HepG2 (cell line): ENCODE measurements around the gene HAUS2. TPM values are rescaled to one million over a fixed set of nuclear protein-coding genes. Genes with fewer than 3 reads are reported as not detected.
A peak's percentile ranks its signal among the peaks of the same experiment; 100 is the strongest.

ENCODE experiments used
- CENPX ChIP-seq: sonication (generic); formaldehyde crosslinking; IDR thresholded peaks from 2 replicates; pipeline ENCODE4 v1.9.0; 2021; ENCODE audit warnings: mild to moderate bottlenecking, missing genetic modification reagents, moderate library complexity
- DPF2 ChIP-seq: sonication (generic); formaldehyde crosslinking; IDR thresholded peaks from 2 replicates; pipeline ENCODE4 v1.4.0; 2020; ENCODE audit warnings: mild to moderate bottlenecking, low read depth, missing genetic modification reagents, borderline replicate concordance
- GZF1 ChIP-seq: sonication (generic); formaldehyde crosslinking; IDR thresholded peaks from 2 replicates; pipeline ENCODE4 v1.5.1; 2020; ENCODE audit warnings: mild to moderate bottlenecking, missing genetic modification reagents
- HDAC2 ChIP-seq: sonication (generic); formaldehyde crosslinking; IDR thresholded peaks from 2 replicates; pipeline ENCODE4 v1.4.0; 2020; ENCODE audit warnings: missing genetic modification reagents
- HMG20B ChIP-seq: conservative IDR thresholded peaks from 2 replicates; pipeline ENCODE4 v1.6.1; 2016; ENCODE audit warnings: missing genetic modification reagents, missing compliant biosample characterization
- MTF2 ChIP-seq: sonication (generic); formaldehyde crosslinking; IDR thresholded peaks from 2 replicates; pipeline ENCODE4 v1.5.0; 2020; ENCODE audit warnings: missing genetic modification reagents, borderline replicate concordance
- NCOA2 ChIP-seq: sonication (generic); formaldehyde crosslinking; IDR thresholded peaks from 2 replicates; pipeline ENCODE4 v1.8.0; 2022; ENCODE audit warnings: inconsistent platforms
- TCF12 ChIP-seq, 2 experiments: fragments of 450-650 bp in 1 of 2; sonication (generic) in 1 of 2; formaldehyde crosslinking in 1 of 2; IDR thresholded peaks; 2 replicates each; pipeline versions ENCODE4 v1.6.1 to v1.8.0; 2017 to 2022; ENCODE audit warnings: antibody characterized with exemption in 1 of 2, mild to moderate bottlenecking in 1 of 2, missing genetic modification reagents in 1 of 2, moderate library complexity in 1 of 2
- ZC3H4 ChIP-seq: sonication (generic); formaldehyde crosslinking; IDR thresholded peaks from 2 replicates; pipeline ENCODE4 v1.4.0; 2020; ENCODE audit warnings: missing genetic modification reagents, borderline replicate concordance
- ZFYVE20 ChIP-seq: sonication (generic); formaldehyde crosslinking; IDR thresholded peaks from 2 replicates; pipeline ENCODE4 v1.8.0; 2023; ENCODE audit warnings: low read depth, mild to moderate bottlenecking, moderate library complexity, missing genetic modification reagents, borderline replicate concordance
- ZNF350 ChIP-seq: sonication (generic); formaldehyde crosslinking; IDR thresholded peaks from 2 replicates; pipeline ENCODE4 v1.4.0; 2020; ENCODE audit warnings: mild to moderate bottlenecking, low read depth, missing genetic modification reagents, borderline replicate concordance
- ZNF451 ChIP-seq: sonication (generic); formaldehyde crosslinking; IDR thresholded peaks from 2 replicates; pipeline ENCODE4 v1.5.0; 2020; ENCODE audit warnings: mild to moderate bottlenecking, missing genetic modification reagents
- ZNF790 ChIP-seq: sonication (generic); formaldehyde crosslinking; IDR thresholded peaks from 2 replicates; pipeline ENCODE4 v1.8.0; 2022; ENCODE audit warnings: missing genetic modification reagents, mild to moderate bottlenecking, borderline replicate concordance
- polyA plus RNA-seq, 8 experiments: library from polyadenylated mRNA; depleted of rRNA in 3 of 8; stranded (reverse) in 7 of 8; unstranded in 1 of 8; fragments of >200 nt; fragmentation: Illumina TruSeq in 4 of 8; extraction: Trizol in 4 of 8; gene quantifications; 2 replicates each; pipeline versions ENCODE4 v1.2.1 to v1.2.3, GENCODE V29; 2011 to 2016; ENCODE audit warnings: low read depth in 4 of 8, missing spikeins in 1 of 8, mixed read lengths in 1 of 8; ENCODE audit not compliant: insufficient read depth in 1 of 8
- total RNA-seq, 5 experiments: library from RNA; depleted of rRNA; stranded (reverse); fragments of >200 nt; fragmentation: Illumina TruSeq; extraction: Trizol; gene quantifications; 2 replicates each; pipeline ENCODE4 v1.2.3, GENCODE V29; 2016; ENCODE audit warnings: low read depth in 1 of 5
- TF ChIP-seq, protein P1 (sequence below): sonication (generic); formaldehyde crosslinking; IDR thresholded peaks from 2 replicates; pipeline ENCODE4 v1.8.1; 2022; ENCODE audit warnings: low read depth, mild to moderate bottlenecking, missing genetic modification reagents
- TF ChIP-seq, protein P2 (sequence below): sonication (generic); formaldehyde crosslinking; IDR thresholded peaks from 2 replicates; pipeline ENCODE4 v1.4.0; 2020; ENCODE audit warnings: mild to moderate bottlenecking, missing genetic modification reagents
- TF ChIP-seq, protein P3 (sequence below): sonication (generic); formaldehyde crosslinking; IDR thresholded peaks from 2 replicates; pipeline ENCODE4 v1.4.0; 2020; ENCODE audit warnings: missing genetic modification reagents
- TF ChIP-seq, protein P4 (sequence below): sonication (generic); formaldehyde crosslinking; IDR thresholded peaks from 2 replicates; pipeline ENCODE4 v1.4.0; 2020; ENCODE audit warnings: missing genetic modification reagents
- TF ChIP-seq, protein P5 (sequence below): sonication (generic); formaldehyde crosslinking; IDR thresholded peaks from 2 replicates; pipeline ENCODE4 v1.5.1; 2020; ENCODE audit warnings: missing genetic modification reagents, mild to moderate bottlenecking, borderline replicate concordance

HAUS2 gene
- total and polyA plus RNA-seq, 2 of the 13 experiments (the other 11 are each of a cell fraction or from before 2014, with no cell fraction given) = 11.6 to 32.9 TPM

DNA sequence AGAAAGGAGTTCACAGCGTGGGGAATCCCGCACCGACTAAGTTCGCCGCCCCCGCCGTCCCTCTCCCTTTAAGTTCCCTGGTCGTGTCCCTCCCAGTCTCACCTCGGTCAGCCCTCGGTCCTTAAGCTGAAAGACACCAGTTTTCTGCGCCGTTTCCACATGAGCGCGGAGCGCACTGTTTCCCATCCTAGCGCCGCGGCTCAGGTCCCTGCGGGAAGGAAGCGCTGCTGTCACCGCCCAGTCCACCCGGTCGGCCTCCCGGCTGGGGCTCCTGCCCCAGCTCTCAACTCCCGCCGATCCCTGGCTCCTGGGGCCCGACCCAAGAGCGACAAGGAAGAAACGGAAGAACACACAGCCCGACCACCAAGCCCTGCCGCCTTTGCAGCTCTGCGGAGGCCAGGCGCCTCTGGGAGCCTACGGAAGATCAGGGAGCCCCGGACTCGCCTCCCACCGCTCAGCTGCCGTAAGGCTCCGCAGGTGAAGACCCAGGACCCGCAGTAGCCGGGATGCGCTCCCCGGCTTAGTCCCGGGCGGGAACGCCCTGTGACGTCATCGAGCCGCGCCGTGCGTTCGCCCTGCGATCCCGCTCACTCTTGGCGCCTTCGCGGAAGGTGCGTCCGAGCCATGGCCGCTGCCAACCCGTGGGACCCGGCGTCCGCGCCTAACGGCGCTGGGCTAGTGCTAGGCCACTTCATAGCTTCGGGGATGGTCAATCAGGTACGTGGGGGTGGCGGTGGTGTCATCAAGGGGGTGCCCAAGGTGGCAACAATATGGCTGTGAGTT, at the start of gene HAUS2, which contains the start of gene LRRC57 (continued):
- TF ChIP-seq, protein P1, sequence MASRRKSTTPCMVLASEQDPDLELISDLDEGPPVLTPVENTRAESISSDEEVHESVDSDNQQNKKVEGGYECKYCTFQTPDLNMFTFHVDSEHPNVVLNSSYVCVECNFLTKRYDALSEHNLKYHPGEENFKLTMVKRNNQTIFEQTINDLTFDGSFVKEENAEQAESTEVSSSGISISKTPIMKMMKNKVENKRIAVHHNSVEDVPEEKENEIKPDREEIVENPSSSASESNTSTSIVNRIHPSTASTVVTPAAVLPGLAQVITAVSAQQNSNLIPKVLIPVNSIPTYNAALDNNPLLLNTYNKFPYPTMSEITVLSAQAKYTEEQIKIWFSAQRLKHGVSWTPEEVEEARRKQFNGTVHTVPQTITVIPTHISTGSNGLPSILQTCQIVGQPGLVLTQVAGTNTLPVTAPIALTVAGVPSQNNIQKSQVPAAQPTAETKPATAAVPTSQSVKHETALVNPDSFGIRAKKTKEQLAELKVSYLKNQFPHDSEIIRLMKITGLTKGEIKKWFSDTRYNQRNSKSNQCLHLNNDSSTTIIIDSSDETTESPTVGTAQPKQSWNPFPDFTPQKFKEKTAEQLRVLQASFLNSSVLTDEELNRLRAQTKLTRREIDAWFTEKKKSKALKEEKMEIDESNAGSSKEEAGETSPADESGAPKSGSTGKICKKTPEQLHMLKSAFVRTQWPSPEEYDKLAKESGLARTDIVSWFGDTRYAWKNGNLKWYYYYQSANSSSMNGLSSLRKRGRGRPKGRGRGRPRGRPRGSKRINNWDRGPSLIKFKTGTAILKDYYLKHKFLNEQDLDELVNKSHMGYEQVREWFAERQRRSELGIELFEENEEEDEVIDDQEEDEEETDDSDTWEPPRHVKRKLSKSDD (CRISPR knock-in tag) = peak; percentile 89
- TF ChIP-seq, protein P2, sequence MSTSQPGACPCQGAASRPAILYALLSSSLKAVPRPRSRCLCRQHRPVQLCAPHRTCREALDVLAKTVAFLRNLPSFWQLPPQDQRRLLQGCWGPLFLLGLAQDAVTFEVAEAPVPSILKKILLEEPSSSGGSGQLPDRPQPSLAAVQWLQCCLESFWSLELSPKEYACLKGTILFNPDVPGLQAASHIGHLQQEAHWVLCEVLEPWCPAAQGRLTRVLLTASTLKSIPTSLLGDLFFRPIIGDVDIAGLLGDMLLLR (CRISPR knock-in tag) = peak; percentile 85
- TF ChIP-seq NCOA2 (CRISPR knock-in tag) (peak; percentile 20; the same call in 1 of the 2 replicates), HDAC2 (CRISPR knock-in tag) (peak; percentile 85), MTF2 (no peak), ZNF451 (CRISPR knock-in tag) (no peak), ZNF350 (peak; percentile 90), ZFYVE20 (CRISPR knock-in tag) (no peak), DPF2 (CRISPR knock-in tag) (no peak), CENPX (CRISPR knock-in tag) (no peak), TCF12 (IDR thresholded peaks at IDR 0.05) (no peak), TCF12 (CRISPR knock-in tag; IDR thresholded peaks at IDR 0.05) (no peak; the same call in 1 of the 2 replicates), HMG20B (no peak), ZC3H4 (no peak), ZNF790 (no peak), GZF1 (CRISPR knock-in tag) (peak; percentile 54; the same call in 1 of the 2 replicates)
- TF ChIP-seq, protein P3, sequence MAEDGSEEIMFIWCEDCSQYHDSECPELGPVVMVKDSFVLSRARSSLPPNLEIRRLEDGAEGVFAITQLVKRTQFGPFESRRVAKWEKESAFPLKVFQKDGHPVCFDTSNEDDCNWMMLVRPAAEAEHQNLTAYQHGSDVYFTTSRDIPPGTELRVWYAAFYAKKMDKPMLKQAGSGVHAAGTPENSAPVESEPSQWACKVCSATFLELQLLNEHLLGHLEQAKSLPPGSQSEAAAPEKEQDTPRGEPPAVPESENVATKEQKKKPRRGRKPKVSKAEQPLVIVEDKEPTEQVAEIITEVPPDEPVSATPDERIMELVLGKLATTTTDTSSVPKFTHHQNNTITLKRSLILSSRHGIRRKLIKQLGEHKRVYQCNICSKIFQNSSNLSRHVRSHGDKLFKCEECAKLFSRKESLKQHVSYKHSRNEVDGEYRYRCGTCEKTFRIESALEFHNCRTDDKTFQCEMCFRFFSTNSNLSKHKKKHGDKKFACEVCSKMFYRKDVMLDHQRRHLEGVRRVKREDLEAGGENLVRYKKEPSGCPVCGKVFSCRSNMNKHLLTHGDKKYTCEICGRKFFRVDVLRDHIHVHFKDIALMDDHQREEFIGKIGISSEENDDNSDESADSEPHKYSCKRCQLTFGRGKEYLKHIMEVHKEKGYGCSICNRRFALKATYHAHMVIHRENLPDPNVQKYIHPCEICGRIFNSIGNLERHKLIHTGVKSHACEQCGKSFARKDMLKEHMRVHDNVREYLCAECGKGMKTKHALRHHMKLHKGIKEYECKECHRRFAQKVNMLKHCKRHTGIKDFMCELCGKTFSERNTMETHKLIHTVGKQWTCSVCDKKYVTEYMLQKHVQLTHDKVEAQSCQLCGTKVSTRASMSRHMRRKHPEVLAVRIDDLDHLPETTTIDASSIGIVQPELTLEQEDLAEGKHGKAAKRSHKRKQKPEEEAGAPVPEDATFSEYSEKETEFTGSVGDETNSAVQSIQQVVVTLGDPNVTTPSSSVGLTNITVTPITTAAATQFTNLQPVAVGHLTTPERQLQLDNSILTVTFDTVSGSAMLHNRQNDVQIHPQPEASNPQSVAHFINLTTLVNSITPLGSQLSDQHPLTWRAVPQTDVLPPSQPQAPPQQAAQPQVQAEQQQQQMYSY = peak; percentile 58
- TF ChIP-seq, protein P4, sequence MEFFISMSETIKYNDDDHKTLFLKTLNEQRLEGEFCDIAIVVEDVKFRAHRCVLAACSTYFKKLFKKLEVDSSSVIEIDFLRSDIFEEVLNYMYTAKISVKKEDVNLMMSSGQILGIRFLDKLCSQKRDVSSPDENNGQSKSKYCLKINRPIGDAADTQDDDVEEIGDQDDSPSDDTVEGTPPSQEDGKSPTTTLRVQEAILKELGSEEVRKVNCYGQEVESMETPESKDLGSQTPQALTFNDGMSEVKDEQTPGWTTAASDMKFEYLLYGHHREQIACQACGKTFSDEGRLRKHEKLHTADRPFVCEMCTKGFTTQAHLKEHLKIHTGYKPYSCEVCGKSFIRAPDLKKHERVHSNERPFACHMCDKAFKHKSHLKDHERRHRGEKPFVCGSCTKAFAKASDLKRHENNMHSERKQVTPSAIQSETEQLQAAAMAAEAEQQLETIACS (CRISPR knock-in tag) = no peak
- TF ChIP-seq, protein P5, sequence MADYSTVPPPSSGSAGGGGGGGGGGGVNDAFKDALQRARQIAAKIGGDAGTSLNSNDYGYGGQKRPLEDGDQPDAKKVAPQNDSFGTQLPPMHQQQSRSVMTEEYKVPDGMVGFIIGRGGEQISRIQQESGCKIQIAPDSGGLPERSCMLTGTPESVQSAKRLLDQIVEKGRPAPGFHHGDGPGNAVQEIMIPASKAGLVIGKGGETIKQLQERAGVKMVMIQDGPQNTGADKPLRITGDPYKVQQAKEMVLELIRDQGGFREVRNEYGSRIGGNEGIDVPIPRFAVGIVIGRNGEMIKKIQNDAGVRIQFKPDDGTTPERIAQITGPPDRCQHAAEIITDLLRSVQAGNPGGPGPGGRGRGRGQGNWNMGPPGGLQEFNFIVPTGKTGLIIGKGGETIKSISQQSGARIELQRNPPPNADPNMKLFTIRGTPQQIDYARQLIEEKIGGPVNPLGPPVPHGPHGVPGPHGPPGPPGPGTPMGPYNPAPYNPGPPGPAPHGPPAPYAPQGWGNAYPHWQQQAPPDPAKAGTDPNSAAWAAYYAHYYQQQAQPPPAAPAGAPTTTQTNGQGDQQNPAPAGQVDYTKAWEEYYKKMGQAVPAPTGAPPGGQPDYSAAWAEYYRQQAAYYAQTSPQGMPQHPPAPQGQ (CRISPR knock-in tag) = no peak; the same call in 1 of the 2 replicates
